ENCODE results near the gene MSX1.

MSX1 gene

GRCh38 chr4:4869731-4870571 is 10.5 kb downstream of the MSX1 start:
- no peak for DNase-seq (ENCODE audit: low spot score)

- no peak for DNase-seq (ENCODE audit: low spot score)
Measured at GRCh38 chr4:4870576-4871241, 11.2 kb downstream of the MSX1 start.

GRCh38 chr4:4871242-4871572 is 11.7 kb downstream of the MSX1 start:
- DNase-seq (ENCODE audit: low spot score) = no peak

GRCh38 chr4:4871573-4872313 is 12.3 kb downstream of the MSX1 start:
- no peak for DNase-seq (ENCODE audit: low spot score)

GRCh38 chr4:4872314-4872903 is 12.9 kb downstream of the MSX1 start:
- DNase-seq (ENCODE audit: low spot score) = no peak

GRCh38 chr4:4873203-4873602 is 13.7 kb downstream of the MSX1 start:
- no peak for DNase-seq (ENCODE audit: low spot score)

- DNase-seq (ENCODE audit: low spot score) = no peak
Measured at GRCh38 chr4:4874254-4874653, 14.8 kb downstream of the MSX1 start.

- no peak for DNase-seq (ENCODE audit: low spot score)
Measured at GRCh38 chr4:4875147-4875546, 15.7 kb downstream of the MSX1 start.

- DNase-seq (ENCODE audit: low spot score) = no peak
Measured at GRCh38 chr4:4875611-4876010, 16.1 kb downstream of the MSX1 start.

- DNase-seq (ENCODE audit: low spot score) = no peak
Measured at GRCh38 chr4:4876945-4877661, 17.6 kb downstream of the MSX1 start.

- DNase-seq (ENCODE audit: low spot score) = no peak
Measured at GRCh38 chr4:4880492-4880891, 21.0 kb downstream of the MSX1 start.

GRCh38 chr4:4881432-4881831 is 22.0 kb downstream of the MSX1 start:
- no peak for DNase-seq (ENCODE audit: low spot score)

GRCh38 chr4:4884611-4885010 is 25.1 kb downstream of the MSX1 start:
- no peak for DNase-seq (ENCODE audit: low spot score)

GRCh38 chr4:4887426-4887825 is 28.0 kb downstream of the MSX1 start:
- DNase-seq (ENCODE audit: low spot score) = no peak

- DNase-seq (ENCODE audit: low spot score) = no peak
Measured at GRCh38 chr4:4888695-4889094, 29.2 kb downstream of the MSX1 start.

- no peak for DNase-seq (ENCODE audit: low spot score)
Measured at GRCh38 chr4:4889781-4890180, 30.3 kb downstream of the MSX1 start.

GRCh38 chr4:4890574-4891255 is 31.2 kb downstream of the MSX1 start:
- no peak for DNase-seq (ENCODE audit: low spot score)

GRCh38 chr4:4893721-4894120 is 34.3 kb downstream of the MSX1 start:
- DNase-seq (ENCODE audit: low spot score) = no peak

GRCh38 chr4:4899202-4899925 is 39.9 kb downstream of the MSX1 start:
- DNase-seq (ENCODE audit: low spot score) = no peak

GRCh38 chr4:4901877-4902276 is 42.4 kb downstream of the MSX1 start:
- no peak for DNase-seq (ENCODE audit: low spot score)

- DNase-seq (ENCODE audit: low spot score) = no peak
Measured at GRCh38 chr4:4912155-4912554, 52.7 kb downstream of the MSX1 start.

All from HuH-7 (cell line).